Measurements from ENCODE around the gene TMEM52. TPM values are rescaled to one million over a fixed set of nuclear protein-coding genes. Genes with fewer than 3 reads are reported as not detected.

The TMEM52 gene
- total RNA-seq, 2 donors from 2014 or later: 7.8 to 43.3 TPM

GRCh38 chr1:1903224-1903623 lies 15.9 kb downstream of the TMEM52 start:
- Histone ChIP-seq H3K27me3 (replicated peaks; ENCODE audit: insufficient read depth) (no peaks in the 10 kb centered on the region), H3K9me3 (no peaks in the 10 kb centered on the region), H3K27ac (no peak overlapping the region), H3K4me3 (no peak overlapping the region), H3K4me1 (replicated peaks) (peaks cover 3% of the 10 kb centered on the region), H3K36me3 (no peaks in the 10 kb centered on the region)
- no peak for DNase-seq (ENCODE audit: low spot score)
- 97% methylated on average over 12 of the region's 12 CpGs for WGBS
- TF ChIP-seq CTCF (IDR thresholded peaks at IDR 0.05) (no peak), POLR2A (IDR thresholded peaks at IDR 0.05) (no peak), POLR2AphosphoS5 (IDR thresholded peaks at IDR 0.05) (no peak)
- intact Hi-C loops (cut with DNase I): loop anchor here (10.0 kb wide), 1 partner anchor 148 kb away; no protein-coding TSS in a partner anchor

- DNase-seq (ENCODE audit: low spot score): no peak
- intact Hi-C loops (cut with DNase I): loop anchor here (10.0 kb wide), 1 partner anchor 147 kb away; no protein-coding TSS in a partner anchor
- Histone ChIP-seq H3K4me3 (no peak overlapping the region), H3K27me3 (replicated peaks; ENCODE audit: insufficient read depth) (no peaks in the 10 kb centered on the region), H3K36me3 (no peaks in the 10 kb centered on the region), H3K9me3 (no peaks in the 10 kb centered on the region), H3K27ac (no peak overlapping the region), H3K4me1 (replicated peaks) (no peaks in the 10 kb centered on the region)
- TF ChIP-seq CTCF (IDR thresholded peaks at IDR 0.05): no peak
- no peak for TF ChIP-seq POLR2A (IDR thresholded peaks at IDR 0.05)
- TF ChIP-seq POLR2AphosphoS5 (IDR thresholded peaks at IDR 0.05): no peak
- 70% methylated on average over 9 of the region's 13 CpGs for WGBS
These were observed 17.3 kb downstream of the TMEM52 start for GRCh38 chr1:1901641-1902294.

DNA sequence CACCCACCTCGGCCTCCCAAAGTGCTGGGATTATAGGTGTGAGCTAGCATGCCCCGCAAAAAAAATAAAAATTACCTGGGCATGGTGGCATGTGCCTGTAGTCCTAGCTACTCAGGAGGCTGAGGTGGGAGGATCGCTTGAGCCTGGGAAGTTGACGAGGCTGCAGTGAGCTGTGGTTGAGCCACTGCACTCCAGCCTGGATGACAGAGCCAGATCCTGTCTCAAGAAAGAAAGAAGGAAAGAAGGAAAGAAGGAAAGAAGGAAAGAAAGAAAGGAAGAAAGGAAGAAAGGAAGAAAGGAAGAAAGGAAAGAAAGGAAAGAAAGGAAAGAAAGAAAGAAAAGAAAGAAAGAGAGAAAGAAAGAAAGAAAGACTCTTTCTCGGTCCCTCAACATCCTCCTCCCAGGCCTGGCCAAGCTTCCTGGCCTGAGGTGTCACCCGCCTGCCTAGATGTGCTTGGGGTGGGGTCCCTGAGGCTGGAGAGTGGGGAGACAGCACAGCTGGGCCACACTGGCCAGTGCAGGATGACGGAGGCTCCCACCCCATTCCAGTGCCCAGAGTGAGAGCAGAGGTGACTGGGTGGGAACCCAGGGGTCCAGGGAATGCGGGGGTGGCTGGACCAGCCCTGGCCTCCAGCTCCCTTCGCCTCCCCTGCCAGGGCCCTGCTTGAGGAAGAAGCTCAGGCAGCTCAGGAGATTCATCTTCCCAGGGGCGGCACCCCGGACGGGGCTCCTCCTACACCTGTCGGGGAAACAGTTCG lies 18.0 kb downstream of the TMEM52 start:
- DNase-seq (ENCODE audit: low spot score): no peak
- Histone ChIP-seq H3K36me3 (no peaks in the 10 kb centered on the region), H3K27ac (no peak overlapping the region), H3K4me3 (no peak overlapping the region), H3K27me3 (replicated peaks; ENCODE audit: insufficient read depth) (no peaks in the 10 kb centered on the region), H3K4me1 (replicated peaks) (no peaks in the 10 kb centered on the region), H3K9me3 (no peaks in the 10 kb centered on the region)
- TF ChIP-seq CTCF (IDR thresholded peaks at IDR 0.05) (no peak), POLR2A (IDR thresholded peaks at IDR 0.05) (no peak), POLR2AphosphoS5 (IDR thresholded peaks at IDR 0.05) (no peak)
- WGBS: 74% methylated on average over 14 of the region's 14 CpGs
- intact Hi-C loops (cut with DNase I): loop anchor here (10.0 kb wide), 1 partner anchor 146 kb away; no protein-coding TSS in a partner anchor

DNA sequence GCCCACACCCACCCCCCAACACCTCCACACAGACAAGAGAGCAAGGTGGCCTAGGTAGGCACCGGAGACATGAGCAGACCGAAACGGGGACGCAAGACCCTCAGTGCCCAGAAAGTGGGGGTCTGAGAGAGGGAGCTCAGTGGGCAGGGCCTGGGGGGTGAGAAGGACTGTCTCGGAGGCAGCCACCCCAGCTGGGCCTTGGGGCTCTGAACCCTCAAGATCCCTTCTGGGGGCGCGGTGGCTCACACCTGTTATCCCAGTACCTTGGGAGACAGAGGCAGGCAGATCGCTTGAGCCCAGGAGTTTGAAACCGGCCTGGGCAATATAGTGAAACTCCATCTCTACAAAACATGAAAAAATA lies 19.1 kb downstream of the TMEM52 start:
- H3K27ac ChIP-seq: no peak overlapping the region

More for the DNA sequence above, 19.1 kb downstream of the TMEM52 start:
- Histone ChIP-seq H3K4me3 (no peak overlapping the region), H3K27me3 (replicated peaks; ENCODE audit: insufficient read depth) (no peaks in the 10 kb centered on the region), H3K4me1 (replicated peaks) (peaks cover 3% of the 10 kb centered on the region), H3K9me3 (no peaks in the 10 kb centered on the region), H3K36me3 (no peaks in the 10 kb centered on the region)
- no peak for DNase-seq (ENCODE audit: low spot score)
- TF ChIP-seq POLR2AphosphoS5 (IDR thresholded peaks at IDR 0.05) (no peak), CTCF (IDR thresholded peaks at IDR 0.05) (no peak), POLR2A (IDR thresholded peaks at IDR 0.05) (no peak)
- 91% methylated on average over 9 of the region's 9 CpGs for WGBS
- intact Hi-C loops (cut with DNase I): loop anchor here (10.0 kb wide), 1 partner anchor 145 kb away; no protein-coding TSS in a partner anchor

Data from prostate gland (tissue), 2 donors.